M059J (cell line): ENCODE measurements around the gene TFR2. TPM values are rescaled to one million over a fixed set of nuclear protein-coding genes. Genes with fewer than 3 reads are reported as not detected.

Experiments used
- DNase-seq: peaks from one replicate; pipeline ENCODE4 v3.0.0-alpha.2; 2012; ENCODE audit warnings: low read depth
- total RNA-seq: library from RNA; depleted of rRNA; stranded (reverse); fragments of >200 nt; shearing (Covaris generic); gene quantifications from 2 replicates; pipeline ENCODE4 v1.2.3, GENCODE V29; 2014

Gene TFR2
- total RNA-seq, 1 experiment from 2014 or later: 1.8 TPM

- no peak for DNase-seq
Measured at GRCh38 chr7:100613412-100614175, 27.8 kb downstream of the TFR2 start.

- DNase-seq: no peak
Measured at GRCh38 chr7:100612730-100613390, 28.5 kb downstream of the TFR2 start.

- peak; percentile 100 for DNase-seq
Measured at GRCh38 chr7:100611983-100612729, 29.2 kb downstream of the TFR2 start, which contains the start of gene MOSPD3. TSS of gene MOSPD3 (plus strand) at chr7:100612540. CDS start at chr7:100612792, 252 bp downstream.

DNA sequence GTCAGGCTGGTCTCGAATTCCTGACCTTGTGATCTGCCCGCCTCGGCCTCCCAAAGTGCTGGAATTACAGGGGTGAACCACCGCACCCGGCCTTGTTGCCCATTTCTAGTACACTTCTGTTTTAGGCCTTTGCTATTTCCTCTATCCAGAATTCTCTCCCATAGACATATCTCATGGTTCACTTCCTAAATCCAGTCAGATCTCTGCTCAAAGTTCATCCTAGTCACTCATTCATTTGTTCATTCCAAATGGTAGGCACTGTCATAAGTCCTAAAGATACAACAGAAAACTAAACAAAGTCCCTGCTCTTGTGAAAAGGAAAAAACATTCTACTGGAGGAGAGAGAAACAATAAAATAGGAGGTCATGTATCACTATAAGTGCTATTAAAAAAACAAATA, 31.4 kb downstream of the TFR2 start:
- DNase-seq: no peak

GRCh38 chr7:100607111-100607510, 34.2 kb downstream of the TFR2 start:
- DNase-seq: no peak

GRCh38 chr7:100606313-100606712, 35.0 kb downstream of the TFR2 start:
- no peak for DNase-seq

DNA sequence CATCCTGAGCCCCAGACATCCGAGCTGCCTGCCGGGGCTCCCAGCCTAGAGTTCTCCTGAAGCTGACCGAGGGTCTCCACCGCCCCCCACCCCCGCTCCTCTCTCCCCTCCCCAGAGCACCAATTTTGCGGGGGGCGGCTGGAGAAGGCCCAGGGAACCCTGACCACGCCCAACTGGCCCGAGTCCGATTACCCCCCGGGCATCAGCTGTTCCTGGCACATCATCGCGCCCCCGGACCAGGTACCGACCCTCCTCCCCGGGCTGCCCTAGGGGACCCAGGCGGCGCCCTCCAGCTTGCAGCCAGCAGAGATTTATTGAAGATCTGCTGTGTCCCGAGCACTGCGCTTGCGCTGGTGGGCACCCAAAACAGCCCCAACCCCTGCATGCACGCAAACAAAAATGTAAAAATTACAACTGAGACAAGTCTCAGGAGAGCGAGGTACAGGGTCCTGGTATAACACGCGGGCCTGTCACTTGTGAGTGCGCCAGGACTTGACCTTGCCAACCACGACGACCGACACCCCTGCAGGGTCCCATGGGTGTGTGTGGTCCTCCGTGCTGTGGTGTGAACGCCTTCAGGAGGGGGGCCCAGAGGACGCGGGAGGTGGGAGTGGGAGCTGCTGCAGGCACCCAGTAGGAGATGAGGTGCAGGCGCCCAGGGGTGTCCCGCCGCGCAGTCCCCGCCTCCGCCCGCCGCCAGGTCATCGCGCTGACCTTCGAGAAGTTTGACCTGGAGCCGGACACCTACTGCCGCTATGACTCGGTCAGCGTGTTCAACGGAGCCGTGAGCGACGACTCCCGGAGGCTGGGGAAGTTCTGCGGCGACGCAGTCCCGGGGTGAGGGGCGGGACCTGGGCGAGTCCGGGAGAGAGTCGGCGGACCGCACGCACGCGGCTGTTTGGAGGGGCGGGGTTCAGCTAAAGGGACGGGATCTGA, 36.1 kb downstream of the TFR2 start:
- DNase-seq: no peak

DNA sequence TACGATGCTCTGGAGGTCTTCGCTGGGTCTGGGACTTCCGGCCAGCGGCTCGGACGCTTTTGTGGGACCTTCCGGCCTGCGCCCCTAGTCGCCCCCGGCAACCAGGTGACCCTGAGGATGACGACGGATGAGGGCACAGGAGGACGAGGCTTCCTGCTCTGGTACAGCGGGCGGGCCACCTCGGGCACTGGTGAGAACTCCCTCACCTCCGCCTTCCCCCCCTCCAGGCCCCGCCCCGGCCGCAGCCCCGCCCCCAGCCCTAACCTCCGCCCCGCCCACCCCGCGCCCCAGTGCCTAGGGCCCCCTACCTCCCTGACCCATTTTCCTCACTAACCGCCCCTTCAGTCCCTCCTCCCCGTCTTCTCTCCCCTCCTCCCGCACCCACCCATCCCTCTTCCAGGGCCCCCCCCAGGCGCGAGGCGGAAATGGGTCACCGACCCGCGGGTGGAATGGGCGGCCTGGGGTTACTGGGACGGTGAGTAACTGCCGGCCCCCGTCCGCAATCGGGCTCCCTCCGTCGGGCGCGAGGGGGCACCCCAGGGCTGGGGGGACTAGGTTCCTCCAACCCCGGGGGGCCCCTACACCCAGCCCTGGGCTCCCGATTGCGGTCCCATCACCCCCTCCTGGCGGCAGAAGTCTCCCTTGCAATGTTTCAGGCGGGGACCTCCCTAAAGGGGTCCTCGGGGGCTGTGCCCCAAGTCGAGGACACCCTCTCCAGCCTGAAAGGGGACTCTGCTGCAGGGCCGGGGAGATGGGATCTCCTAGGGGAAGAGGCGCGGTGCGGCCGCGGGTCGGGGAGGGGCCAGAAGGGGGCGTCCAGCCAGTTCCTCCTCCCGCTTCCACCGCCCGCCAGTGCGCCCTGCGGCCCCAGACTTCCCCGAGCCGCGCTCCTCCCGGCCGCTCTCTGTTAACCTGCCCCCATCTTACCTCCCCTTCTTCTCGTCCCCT, 37.0 kb downstream of the TFR2 start:
- peak; percentile 82 for DNase-seq

DNA sequence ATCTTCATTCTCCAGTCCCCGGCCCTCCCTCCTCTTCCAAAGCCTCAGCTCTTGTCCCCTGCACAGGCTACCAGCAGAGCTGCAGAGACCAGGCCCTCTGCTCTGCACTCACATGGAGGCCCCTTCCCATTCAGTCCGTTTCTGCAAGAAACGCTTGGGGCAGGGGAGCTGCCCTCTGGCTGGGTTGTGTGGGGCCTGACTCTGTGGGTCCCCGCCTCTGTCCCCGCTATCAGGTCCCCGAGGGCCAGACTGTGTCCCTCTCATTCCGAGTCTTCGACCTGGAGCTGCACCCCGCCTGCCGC, 37.7 kb downstream of the TFR2 start:
- DNase-seq: peak; percentile 49

GRCh38 chr7:100602889-100603725, 38.2 kb downstream of the TFR2 start:
- peak; percentile 87 for DNase-seq

DNA sequence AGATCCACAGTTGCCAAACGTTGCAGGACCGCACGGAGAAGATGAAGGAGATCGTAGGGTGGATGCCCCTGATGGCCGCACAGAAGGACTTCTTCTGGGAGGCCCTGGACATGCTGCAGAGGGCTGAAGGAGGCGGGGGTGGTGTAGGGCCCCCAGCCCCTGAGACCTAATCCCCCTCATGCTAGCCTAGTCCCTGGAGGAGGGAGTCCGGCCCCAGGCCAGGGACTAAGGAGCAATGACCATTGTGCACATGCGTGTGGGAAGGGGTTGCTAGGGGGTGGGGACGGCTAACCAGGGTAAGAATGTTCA, 40.7 kb downstream of the TFR2 start:
- no peak for DNase-seq

DNA sequence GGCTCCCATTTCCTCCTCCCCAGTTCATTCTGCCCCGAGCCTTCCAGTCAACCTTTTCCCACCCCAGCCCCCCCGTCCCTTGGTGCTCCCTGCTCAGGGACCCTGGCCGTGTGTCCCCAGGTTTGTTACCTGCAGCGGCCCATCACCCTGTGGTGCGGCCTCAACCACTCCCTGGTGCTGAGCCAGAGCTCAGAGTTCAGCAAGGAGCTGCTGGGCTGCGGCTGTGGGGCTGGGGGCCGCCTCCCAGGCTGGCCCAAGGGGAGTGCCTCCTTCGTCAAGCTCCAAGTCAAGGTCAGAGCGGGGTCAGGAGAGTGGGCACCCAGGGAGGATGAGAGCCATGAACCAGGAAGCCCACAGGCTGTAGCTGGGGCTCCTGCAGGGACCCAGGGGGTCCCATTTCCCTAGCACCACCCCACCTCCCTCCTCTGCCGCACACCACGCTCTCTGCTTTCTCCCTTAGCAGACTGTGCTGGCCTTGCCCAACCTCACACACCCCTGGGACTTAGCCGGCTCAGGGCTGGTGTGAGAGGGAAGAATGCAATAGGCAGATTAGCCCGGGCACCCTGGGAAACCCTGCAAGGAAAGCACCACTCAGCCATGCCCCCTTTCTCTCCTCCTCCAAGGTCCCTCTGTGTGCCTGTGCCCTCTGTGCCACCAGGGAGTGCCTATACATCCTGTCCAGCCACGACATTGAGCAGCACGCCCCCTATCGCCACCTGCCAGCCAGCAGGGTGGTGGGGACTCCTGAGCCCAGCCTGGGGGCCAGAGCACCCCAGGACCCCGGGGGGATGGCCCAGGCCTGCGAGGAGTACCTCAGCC, 41.2 kb downstream of the TFR2 start:
- no peak for DNase-seq

DNA sequence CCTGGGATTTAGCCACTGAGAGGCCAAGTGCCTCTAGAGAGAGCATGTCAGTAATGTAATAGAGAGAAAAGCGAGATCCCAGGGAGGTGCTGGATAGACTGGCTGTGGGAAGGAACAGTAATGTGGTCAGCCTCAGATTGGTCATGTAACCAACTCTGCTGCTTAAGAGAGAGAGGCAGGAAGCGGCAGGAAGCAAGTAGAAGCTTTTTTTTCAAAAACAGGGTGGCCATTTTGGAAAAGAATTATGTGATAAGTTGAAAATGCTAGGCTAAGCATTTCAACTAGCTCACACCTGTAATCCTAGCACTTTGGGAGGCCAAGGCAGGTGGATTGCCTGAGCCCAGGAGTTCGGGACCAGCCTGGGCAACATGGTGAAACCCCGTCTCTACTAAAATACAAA, 42.9 kb downstream of the TFR2 start:
- peak; percentile 35 for DNase-seq

- DNase-seq: no peak
Measured at GRCh38 chr7:100595188-100595587, 46.2 kb downstream of the TFR2 start.

DNA sequence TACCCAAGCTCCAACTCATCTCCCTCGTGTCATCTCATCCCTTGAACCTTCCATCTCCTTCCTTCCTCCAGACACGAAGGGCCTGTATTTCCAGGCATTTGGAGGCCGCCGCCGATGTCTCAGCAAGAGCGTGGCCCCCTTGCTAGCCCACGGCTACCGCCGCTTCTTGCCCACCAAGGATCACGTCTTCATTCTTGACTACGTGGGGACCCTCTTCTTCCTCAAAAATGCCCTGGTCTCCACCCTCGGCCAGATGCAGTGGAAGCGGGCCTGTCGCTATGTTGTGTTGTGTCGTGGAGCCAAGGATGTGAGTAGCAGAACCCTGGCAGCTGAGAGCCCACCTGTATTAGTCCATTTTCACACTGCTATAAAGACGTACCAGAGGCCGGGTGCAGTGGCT, 49.8 kb downstream of the TFR2 start:
- DNase-seq: no peak

GRCh38 chr7:100590077-100590737, 51.1 kb downstream of the TFR2 start:
- DNase-seq: no peak

- DNase-seq: no peak
Measured at GRCh38 chr7:100589341-100589947, 51.9 kb downstream of the TFR2 start.

DNA sequence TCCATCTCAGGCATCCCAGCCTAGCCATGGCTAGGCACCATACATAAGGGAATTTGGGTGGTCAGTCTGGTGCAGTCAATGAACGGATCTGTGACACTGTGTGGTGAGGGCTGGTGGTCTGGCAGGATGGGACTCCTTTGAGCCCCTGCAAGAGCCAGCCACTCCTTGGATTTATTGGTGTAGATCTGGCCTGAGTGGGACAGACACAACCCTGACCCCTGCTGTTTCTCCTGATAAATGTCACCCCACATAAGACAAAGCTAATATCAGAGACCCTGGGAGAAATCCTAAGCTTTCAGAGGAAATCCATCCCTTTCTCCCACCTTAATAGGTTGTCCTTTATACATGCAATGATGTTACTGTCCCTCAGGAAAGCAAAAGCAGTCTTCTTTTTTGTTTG, 52.9 kb downstream of the TFR2 start:
- peak; percentile 51 for DNase-seq
